OCI-LY1 (cell line): ENCODE results near the gene TEDC2.

Experiments used
- H2AFZ ChIP-seq: fragments of 200-600 bp; sonication (generic), shearing (Covaris generic); 2 replicates; pipeline ENCODE4 v1.6.0; 2014; ENCODE audit warnings: antibody characterized with exemption, mild to moderate bottlenecking, low read length
- H3F3A ChIP-seq: fragments of 200-600 bp; sonication (generic), shearing (Covaris generic); 2 replicates; pipeline ENCODE4 v1.6.0; 2014; ENCODE audit warnings: mild to moderate bottlenecking, antibody characterized with exemption, low read length, moderate library complexity; ENCODE audit not compliant: insufficient read depth
- H3K27ac ChIP-seq: fragments of 200-600 bp; sonication (generic); 2 replicates; pipeline ENCODE4 v1.5.1; 2014; ENCODE audit warnings: low read length, mixed run types, mild to moderate bottlenecking, low read depth; ENCODE audit not compliant: poor library complexity, severe bottlenecking
- H3K27me3 ChIP-seq: fragments of 200-600 bp; sonication (generic); 2 replicates; pipeline ENCODE4 v1.6.0; 2014; ENCODE audit warnings: antibody characterized with exemption, mild to moderate bottlenecking, low read length, moderate library complexity; ENCODE audit not compliant: insufficient read depth
- H3K36me3 ChIP-seq: fragments of 200-600 bp; sonication (generic); 2 replicates; pipeline ENCODE4 v1.6.1; 2014; ENCODE audit warnings: mild to moderate bottlenecking, antibody characterized with exemption, low read length, moderate library complexity, mixed read lengths; ENCODE audit not compliant: insufficient read depth
- H3K4me1 ChIP-seq: fragments of 200-600 bp; sonication (generic); 2 replicates; pipeline ENCODE4 v1.5.1; 2014; ENCODE audit warnings: mild to moderate bottlenecking, low read length, moderate library complexity; ENCODE audit not compliant: insufficient read depth, severe bottlenecking
- H3K4me2 ChIP-seq: fragments of 200-600 bp; sonication (generic), shearing (Covaris generic); 2 replicates; pipeline ENCODE4 v1.6.1; 2014; ENCODE audit warnings: low read length
- H3K4me3 ChIP-seq: fragments of 200-600 bp; sonication (generic); 2 replicates; pipeline ENCODE4 v1.5.1; 2014; ENCODE audit warnings: low read length, low read depth, mild to moderate bottlenecking, mixed read lengths; ENCODE audit not compliant: poor library complexity, severe bottlenecking
- H3K79me2 ChIP-seq: fragments of 200-600 bp; shearing (Covaris generic); 2 replicates; pipeline ENCODE4 v1.6.1; 2016; ENCODE audit warnings: mixed run types, low read length, mixed read lengths; ENCODE audit not compliant: insufficient read depth
- H3K9ac ChIP-seq: fragments of 200-600 bp; sonication (generic), shearing (Covaris generic); 2 replicates; pipeline ENCODE4 v1.6.1; 2014; ENCODE audit warnings: mild to moderate bottlenecking, low read length, mixed read lengths
- H3K9me2 ChIP-seq: fragments of 200-600 bp; sonication (generic), shearing (Covaris generic); 2 replicates; pipeline ENCODE4 v1.6.1; 2014; ENCODE audit warnings: low read depth, mild to moderate bottlenecking, low read length, mixed read lengths
- H3K9me3 ChIP-seq: fragments of 200-600 bp; shearing (Covaris generic); 2 replicates; pipeline ENCODE4 v1.6.1; 2014; ENCODE audit warnings: low read length, mixed read lengths
- H4K20me1 ChIP-seq: fragments of 200-600 bp; sonication (generic), shearing (Covaris generic); 2 replicates; pipeline ENCODE4 v1.6.0; 2016; ENCODE audit warnings: mild to moderate bottlenecking, low read length; ENCODE audit not compliant: insufficient read depth
- CTCF ChIP-seq: fragments of 200-600 bp; sonication (generic), shearing (Covaris generic); IDR thresholded peaks from 2 replicates; pipeline ENCODE4 v1.5.1; 2017; ENCODE audit warnings: mild to moderate bottlenecking, antibody characterized with exemption, low read length, moderate library complexity, mixed read lengths
- EZH2 ChIP-seq: fragments of 200-600 bp; sonication (generic), shearing (Covaris generic); IDR thresholded peaks from 2 replicates; pipeline ENCODE4 v1.8.0; 2017; ENCODE audit warnings: borderline replicate concordance, mixed run types, mild to moderate bottlenecking, antibody characterized with exemption, low read length, moderate library complexity, mixed read lengths

The TEDC2 gene

GRCh38 chr16:2497695-2498484 lies 38.0 kb downstream of the TEDC2 start:
- H3K4me2 ChIP-seq, result no peak overlapping the region
- H3K27ac ChIP-seq, result no peak overlapping the region
- no peaks in the 10 kb centered on the region for H3F3A ChIP-seq
- no peaks in the 10 kb centered on the region for H3K27me3 ChIP-seq
- no peaks in the 10 kb centered on the region for H3K79me2 ChIP-seq
- no peaks in the 10 kb centered on the region for H3K9me2 ChIP-seq
- no peak overlapping the region for H3K4me3 ChIP-seq
- H3K9ac ChIP-seq, result no peak overlapping the region
- TF ChIP-seq EZH2 (no peak), CTCF (no peak)
- H2AFZ ChIP-seq, result no peak overlapping the region
- H3K4me1 ChIP-seq, result peaks cover 8% of the 10 kb centered on the region
- H3K9me3 ChIP-seq, result no peaks in the 10 kb centered on the region
- no peaks in the 10 kb centered on the region for H3K36me3 ChIP-seq
- H4K20me1 ChIP-seq, result no peaks in the 10 kb centered on the region

- Histone ChIP-seq H3K27me3 (no peaks in the 10 kb centered on the region), H3K9ac (no peak overlapping the region), H4K20me1 (no peaks in the 10 kb centered on the region), H2AFZ (no peak overlapping the region), H3K36me3 (no peaks in the 10 kb centered on the region), H3K9me3 (no peaks in the 10 kb centered on the region), H3K4me1 (peaks cover 8% of the 10 kb centered on the region), H3K4me2 (no peak overlapping the region), H3K9me2 (no peaks in the 10 kb centered on the region), H3K79me2 (no peaks in the 10 kb centered on the region), H3F3A (no peaks in the 10 kb centered on the region), H3K27ac (no peak overlapping the region), H3K4me3 (no peak overlapping the region)
- TF ChIP-seq EZH2 (no peak), CTCF (no peak)
Observed at GRCh38 chr16:2498531-2499253, 38.8 kb downstream of the TEDC2 start.

- Histone ChIP-seq H3K27ac (no peak overlapping the region), H3K79me2 (no peaks in the 10 kb centered on the region), H3K9me2 (no peaks in the 10 kb centered on the region), H3K9ac (no peak overlapping the region), H2AFZ (no peak overlapping the region), H3K9me3 (no peaks in the 10 kb centered on the region), H3K4me3 (no peak overlapping the region), H3K36me3 (no peaks in the 10 kb centered on the region), H3F3A (no peaks in the 10 kb centered on the region), H3K4me2 (no peak overlapping the region), H3K27me3 (no peaks in the 10 kb centered on the region), H3K4me1 (peaks cover 14% of the 10 kb centered on the region), H4K20me1 (no peaks in the 10 kb centered on the region)
- TF ChIP-seq CTCF (no peak), EZH2 (no peak)
Observed at GRCh38 chr16:2499454-2499853, 39.5 kb downstream of the TEDC2 start.
